SK-MEL-5 (cell line): ENCODE results near the gene DENND5B. TPM values are rescaled to one million over a fixed set of nuclear protein-coding genes. Genes with fewer than 3 reads are reported as not detected.
A peak's percentile ranks its signal among the peaks of the same experiment; 100 is the strongest.
"Not testable (repeated sequence)": the region's sequence is repeated elsewhere in the genome, so short reads cannot be mapped to it uniquely, and the experiment has no call there.

Experiments used
- DNase-seq: peaks from one replicate; pipeline ENCODE4 v3.0.0-alpha.2; 2016; ENCODE audit warnings: low read depth, low spot score
- in situ Hi-C: cut with HindIII; loops from 2 replicates; pipeline ENCODE4 v1.10.0; 2016; ENCODE audit warnings: low sequenced_read_pairs, high pct_unique_total_duplicates, low pct_unique_long_range_greater_than_20kb
- total RNA-seq: library from RNA; depleted of rRNA; stranded (reverse); fragments of >200 nt; shearing (Covaris generic); gene quantifications from 2 replicates; pipeline ENCODE4 v1.2.3, GENCODE V29; 2014

Gene DENND5B
- total RNA-seq, 1 experiment from 2014 or later: 14.8 TPM

DNA sequence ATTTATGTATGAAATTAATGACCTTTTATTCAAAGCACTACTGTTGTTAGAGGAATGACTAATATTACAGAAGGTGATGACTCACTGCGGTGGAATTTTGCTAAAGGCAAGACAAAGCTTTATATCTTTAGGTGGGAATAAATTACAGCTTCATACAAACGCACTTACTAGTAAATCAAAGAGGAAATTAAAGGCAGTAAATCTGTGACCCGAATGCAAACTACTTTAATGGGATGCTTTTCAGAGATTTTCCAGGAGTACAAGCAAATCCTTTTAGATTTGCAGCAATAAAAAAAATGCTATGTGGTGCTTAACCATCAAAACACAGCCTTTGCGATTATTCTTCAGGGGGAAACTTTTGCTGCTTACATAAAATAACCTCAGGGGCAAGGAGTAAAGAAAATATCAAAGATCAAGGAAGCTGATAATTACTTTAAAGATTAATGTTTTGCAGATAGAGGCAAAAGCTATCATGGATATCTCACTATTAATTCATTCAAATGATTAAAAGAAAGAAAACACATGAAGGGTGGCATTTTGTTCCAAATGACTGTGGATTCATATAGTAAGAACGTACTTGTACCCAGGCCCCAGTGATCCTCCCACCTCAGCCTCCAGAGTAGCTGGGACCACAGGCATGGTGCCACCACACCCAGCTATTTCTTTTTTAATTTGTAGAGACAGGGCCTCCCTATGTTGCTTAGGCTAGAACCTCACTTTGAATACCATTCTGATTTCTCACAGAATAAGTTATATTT, 98.9 kb downstream of the DENND5B start:
- DNase-seq: peak; percentile 92
- in situ Hi-C loops: no loop called here

DNA sequence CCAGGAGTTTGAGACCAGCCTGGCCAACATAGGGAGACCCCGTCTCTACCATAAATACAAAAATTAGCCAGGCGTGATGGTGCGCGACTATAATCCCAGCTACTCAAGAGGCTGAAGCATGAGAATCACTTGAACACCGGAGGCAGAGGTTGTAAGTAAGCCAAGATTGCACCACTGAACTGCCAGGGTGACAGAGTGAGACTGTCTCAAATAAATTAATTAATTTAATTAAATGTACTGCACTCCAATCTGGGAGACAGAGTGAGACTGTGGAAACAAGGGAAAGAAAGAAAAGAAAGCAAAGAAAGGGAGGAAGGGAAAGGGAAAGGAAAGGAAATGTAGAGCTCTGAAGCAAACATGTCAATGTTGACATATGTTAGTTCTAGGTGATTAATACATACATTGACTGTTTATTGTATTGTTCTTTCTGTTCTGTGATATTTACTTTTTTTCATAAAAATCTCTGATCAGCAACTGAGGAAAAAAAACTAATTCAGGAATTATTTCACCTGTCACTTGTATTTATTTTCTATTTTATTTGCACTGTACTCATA, 99.6 kb downstream of the DENND5B start:
- DNase-seq: no peak
- in situ Hi-C loops: no loop called here

DNA sequence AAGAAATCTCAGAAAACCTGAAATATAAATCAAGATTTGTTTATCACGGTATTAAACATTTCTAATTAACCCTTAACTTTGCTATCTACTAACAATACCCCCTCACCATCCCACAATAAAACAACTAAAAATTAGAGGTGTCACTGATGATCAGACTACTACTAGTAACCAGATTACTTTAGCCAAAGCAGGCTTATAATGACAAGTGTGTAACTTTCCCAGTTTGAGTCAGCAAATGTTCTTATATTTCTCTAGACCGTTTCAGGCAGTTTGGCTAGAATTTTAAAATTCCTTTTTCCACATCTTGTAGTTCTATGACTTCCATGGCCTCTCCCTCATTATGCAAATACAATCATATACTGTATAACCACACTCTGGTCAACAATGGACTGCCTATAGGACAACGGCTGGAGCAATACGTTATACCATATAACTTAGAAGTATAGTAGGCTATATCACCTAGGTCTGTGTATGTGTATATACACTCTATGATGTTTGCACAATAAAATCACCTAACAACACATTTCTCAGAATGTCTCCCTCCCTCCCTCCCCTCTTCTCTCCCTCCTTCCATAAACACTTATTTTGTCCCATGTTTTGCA, 102.1 kb downstream of the DENND5B start:
- DNase-seq: no peak
- in situ Hi-C loops: no loop called here

DNA sequence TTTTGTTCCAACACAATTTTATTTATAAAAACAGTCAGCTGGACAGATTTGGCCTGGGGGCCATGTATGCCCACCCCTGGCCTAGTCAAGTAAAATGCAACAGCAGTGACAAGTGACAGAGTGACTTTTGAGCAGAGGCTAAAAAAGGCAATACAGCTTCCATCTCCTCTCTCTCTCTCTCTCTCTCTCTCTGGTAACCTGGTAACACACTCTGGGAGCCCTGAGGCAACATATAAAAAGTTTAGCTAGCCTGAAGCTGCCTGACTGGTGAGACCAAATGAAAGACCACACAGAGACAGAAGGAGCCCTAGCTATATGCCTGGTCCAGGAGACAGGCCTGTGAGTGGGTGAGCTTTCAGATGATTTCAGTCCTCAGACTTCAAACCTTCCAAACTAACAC, 105.4 kb downstream of the DENND5B start:
- DNase-seq: no peak
- in situ Hi-C loops: no loop called here

DNA sequence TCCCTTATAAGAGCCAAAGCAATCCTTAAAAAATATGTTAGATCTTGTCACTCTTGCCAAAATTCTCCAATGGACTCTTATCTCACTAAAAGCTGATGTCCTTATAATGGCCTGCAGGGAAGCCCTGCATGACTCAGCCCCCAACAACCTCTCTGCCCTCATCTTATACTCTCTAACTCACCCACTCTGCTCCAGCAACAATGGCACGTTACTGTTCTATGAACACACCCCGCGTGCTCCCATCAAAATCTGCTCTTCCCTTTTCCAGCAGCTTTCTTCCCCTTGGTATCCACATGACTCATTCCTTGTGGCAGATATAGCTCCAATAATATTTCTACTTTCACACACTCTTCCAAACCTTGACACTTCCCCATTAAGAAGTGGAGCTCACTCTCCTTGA, 108.1 kb downstream of the DENND5B start:
- peak; percentile 59 for DNase-seq
- in situ Hi-C loops: no loop called here

DNA sequence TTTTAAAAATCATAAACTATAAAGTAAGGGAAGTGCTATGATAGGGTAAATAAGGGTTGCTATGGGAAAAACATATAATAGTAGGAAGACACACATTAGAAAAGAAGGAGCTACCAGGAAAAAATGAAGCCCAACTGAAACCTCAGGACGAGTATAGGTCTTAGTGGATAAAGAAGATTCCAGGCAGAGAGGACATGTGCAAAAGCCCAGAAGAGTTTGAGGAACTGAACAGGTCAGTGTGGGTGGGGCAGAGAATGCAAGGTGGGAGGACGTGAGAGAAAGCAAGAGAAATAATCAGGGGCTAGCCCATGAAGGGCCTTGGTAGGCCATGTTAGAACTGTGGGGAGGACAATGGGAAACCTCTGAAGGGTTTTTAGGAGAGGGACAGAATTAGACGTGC, 109.5 kb downstream of the DENND5B start:
- in situ Hi-C loops: no loop called here

GRCh38 chr12:31479516-31480210, 111.3 kb downstream of the DENND5B start:
- in situ Hi-C loops: no loop called here
- no peak for DNase-seq

More for the DNA sequence above, 109.5 kb downstream of the DENND5B start:
- no peak for DNase-seq

DNA sequence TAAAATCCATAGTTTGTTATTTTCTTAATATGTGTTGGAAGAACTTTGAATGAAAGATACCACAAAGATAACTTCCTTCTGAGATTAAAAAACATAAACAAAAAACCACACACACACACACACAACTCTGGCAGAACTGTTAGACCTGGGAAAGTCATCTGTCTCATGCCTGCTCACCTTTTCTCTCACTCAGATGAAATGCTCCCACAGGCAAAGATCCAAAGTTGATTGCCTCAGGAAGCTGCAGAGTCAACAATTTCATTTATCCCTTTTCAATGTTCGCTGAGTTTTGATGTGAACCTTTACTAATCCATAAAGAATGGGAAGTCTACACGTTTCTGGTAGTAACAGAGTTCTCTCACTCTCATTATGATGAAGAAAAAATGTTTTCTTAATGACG, 112.0 kb downstream of the DENND5B start:
- in situ Hi-C loops: no loop called here
- no peak for DNase-seq

DNA sequence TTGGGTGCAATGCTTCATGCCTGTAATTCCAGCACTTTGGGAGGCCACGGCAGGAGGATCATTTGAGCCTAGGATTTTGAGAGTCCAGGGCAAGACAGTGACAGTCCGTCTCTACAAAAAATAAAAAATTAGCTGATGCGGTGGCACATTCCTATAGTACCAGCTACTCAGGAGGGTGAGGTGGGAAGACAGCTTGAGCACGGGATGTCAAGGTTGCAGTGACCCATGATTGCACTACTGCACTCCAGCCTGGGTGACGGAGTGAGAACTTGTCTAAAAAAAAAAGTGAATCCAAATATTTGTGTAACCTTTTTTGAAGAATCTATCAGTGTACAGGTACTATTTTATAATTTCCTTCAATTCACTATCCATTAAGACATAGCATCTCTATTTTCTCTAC, 112.5 kb downstream of the DENND5B start:
- no peak for DNase-seq
- in situ Hi-C loops: no loop called here

DNA sequence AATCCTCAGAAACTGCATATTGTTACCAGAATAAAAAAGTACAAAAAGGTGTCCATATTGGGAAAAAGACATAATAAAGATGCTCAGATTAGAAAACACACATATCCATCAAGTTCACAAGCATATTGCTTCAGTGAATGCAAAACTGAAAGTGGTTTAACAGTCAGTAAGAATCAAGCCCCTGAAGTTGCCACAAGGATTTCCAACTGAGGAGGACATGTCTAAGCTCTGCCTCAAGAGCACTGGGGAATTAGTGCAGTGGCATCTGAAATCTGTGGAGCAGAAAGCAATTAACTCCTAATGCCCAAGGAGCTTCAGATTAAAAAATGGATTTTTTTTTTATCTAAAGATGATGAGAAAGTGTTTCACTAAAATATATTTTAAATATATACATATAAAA, 113.2 kb downstream of the DENND5B start:
- in situ Hi-C loops: no loop called here
- no peak for DNase-seq

DNA sequence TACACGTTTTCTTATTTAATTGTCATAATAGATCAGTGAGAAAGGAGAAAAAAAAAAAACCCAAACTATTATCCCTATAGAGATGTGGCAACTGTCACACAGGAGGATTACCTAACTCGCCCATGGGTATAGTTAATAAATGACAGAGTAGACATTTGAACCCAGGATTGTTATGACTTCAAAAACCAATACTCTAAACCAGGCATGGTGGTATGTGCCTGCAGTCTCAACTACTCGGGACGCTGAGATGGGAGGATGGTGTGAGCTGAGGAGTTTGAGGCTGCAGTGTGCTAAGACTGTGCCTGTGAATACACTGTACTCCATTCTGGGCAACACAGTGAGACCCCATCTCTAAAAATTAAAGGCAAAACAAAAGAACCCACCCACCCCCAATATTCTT, 114.5 kb downstream of the DENND5B start:
- no peak for DNase-seq
- in situ Hi-C loops: no loop called here

GRCh38 chr12:31475610-31476009, 115.3 kb downstream of the DENND5B start:
- in situ Hi-C loops, DNase-seq: not testable (repeated sequence)

- in situ Hi-C loops: no loop called here
Measured at GRCh38 chr12:31474751-31475150, 116.2 kb downstream of the DENND5B start.

GRCh38 chr12:31471823-31472222, 119.1 kb downstream of the DENND5B start:
- DNase-seq: peak; percentile 53
- in situ Hi-C loops: no loop called here

More at GRCh38 chr12:31474751-31475150, 116.2 kb downstream of the DENND5B start:
- no peak for DNase-seq

- in situ Hi-C loops: no loop called here
- DNase-seq: no peak
Measured at GRCh38 chr12:31471051-31471450, 119.9 kb downstream of the DENND5B start.

DNA sequence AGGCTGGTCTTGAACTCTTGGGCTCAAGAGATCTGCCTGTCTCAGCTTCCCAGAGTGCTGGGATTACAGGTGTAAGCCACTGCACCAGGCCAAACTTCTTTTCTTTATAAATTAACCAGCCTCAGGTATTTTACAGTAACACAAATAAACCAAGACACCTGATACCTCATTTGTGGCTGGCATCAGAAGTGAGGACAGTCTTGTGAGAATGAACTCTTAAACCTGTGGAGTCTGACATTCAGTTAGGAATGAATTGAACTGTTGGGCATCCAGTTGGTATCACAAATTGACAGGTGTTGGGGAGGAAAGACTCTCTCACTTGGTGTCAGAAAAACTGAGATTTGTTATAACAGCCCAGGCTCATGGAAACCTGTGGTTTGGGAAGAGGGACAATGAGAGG, 120.5 kb downstream of the DENND5B start:
- in situ Hi-C loops: no loop called here

DNA sequence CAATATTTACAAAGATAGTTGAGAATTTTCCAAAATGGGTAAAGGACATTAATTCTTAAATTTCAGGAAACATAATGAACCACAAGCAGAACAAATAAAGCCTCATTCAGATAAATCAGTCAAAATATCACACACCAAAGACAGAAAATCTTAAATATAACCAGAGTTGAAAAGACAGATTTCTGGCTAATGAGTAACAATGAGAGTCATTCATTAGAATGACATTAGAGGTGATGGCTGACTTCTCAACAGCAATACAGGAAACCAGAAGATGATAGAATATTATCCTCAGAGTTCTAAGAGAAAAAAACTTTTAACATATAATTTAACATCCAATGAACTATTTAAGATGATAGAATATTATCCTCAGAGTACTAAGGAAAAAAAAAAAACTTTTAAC, 124.2 kb downstream of the DENND5B start:
- in situ Hi-C loops: no loop called here

More for the DNA sequence above, 120.5 kb downstream of the DENND5B start:
- no peak for DNase-seq

DNA sequence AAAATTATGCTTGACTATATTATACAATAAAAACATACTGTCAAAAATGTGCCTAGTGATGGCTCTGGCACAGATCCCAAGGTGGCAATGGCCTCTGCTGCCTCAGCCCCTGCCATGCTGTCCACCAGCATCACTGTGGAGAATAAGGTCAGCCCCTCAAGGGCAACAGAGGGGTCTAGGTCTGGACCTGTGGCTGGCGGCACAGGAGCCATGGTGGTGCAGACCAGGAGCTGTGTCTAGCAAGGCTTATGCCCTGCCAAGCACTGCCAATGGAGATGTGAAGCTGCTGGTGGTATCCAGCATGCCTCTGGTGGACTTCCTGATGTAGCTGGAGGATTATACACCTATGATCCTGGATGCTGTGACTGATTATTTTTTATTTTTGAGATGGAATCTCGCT, 125.9 kb downstream of the DENND5B start:
- DNase-seq: no peak
- in situ Hi-C loops: no loop called here

More for the DNA sequence above, 124.2 kb downstream of the DENND5B start:
- DNase-seq: peak; percentile 18
